ENCODE results near the gene SLC37A3.

The SLC37A3 gene

GRCh38 chr7:140400381-140400780 is 2.1 kb upstream of the SLC37A3 start:
- no peak for DNase-seq (ENCODE audit: low spot score)

GRCh38 chr7:140398821-140399220 is 491 bp upstream of the SLC37A3 start:
- DNase-seq (ENCODE audit: low spot score) = no peak

- DNase-seq (ENCODE audit: low spot score) = no peak
Measured at GRCh38 chr7:140393756-140394306, 4.5 kb downstream of the SLC37A3 start.

GRCh38 chr7:140391634-140392033 is 6.7 kb downstream of the SLC37A3 start:
- no peak for DNase-seq (ENCODE audit: low spot score)

- DNase-seq (ENCODE audit: low spot score) = peak; percentile 28
Measured at GRCh38 chr7:140390466-140391190, 7.7 kb downstream of the SLC37A3 start.

GRCh38 chr7:140390034-140390433 is 8.3 kb downstream of the SLC37A3 start:
- no peak for DNase-seq (ENCODE audit: low spot score)

- no peak for DNase-seq (ENCODE audit: low spot score)
Measured at GRCh38 chr7:140389445-140389844, 8.9 kb downstream of the SLC37A3 start.

- DNase-seq (ENCODE audit: low spot score) = no peak
Measured at GRCh38 chr7:140384894-140385545, 13.3 kb downstream of the SLC37A3 start.

- no peak for DNase-seq (ENCODE audit: low spot score)
Measured at GRCh38 chr7:140383954-140384713, 14.2 kb downstream of the SLC37A3 start.

- DNase-seq (ENCODE audit: low spot score) = no peak
Measured at GRCh38 chr7:140375892-140376730, 22.2 kb downstream of the SLC37A3 start.

GRCh38 chr7:140375323-140375722 is 23.0 kb downstream of the SLC37A3 start:
- DNase-seq (ENCODE audit: low spot score) = no peak

- DNase-seq (ENCODE audit: low spot score) = no peak
Measured at GRCh38 chr7:140369294-140369693, 29.0 kb downstream of the SLC37A3 start.

- DNase-seq (ENCODE audit: low spot score) = no peak
Measured at GRCh38 chr7:140367528-140367927, 30.8 kb downstream of the SLC37A3 start.

GRCh38 chr7:140364819-140365218 is 33.5 kb downstream of the SLC37A3 start:
- no peak for DNase-seq (ENCODE audit: low spot score)

GRCh38 chr7:140360697-140361229 is 37.6 kb downstream of the SLC37A3 start:
- no peak for DNase-seq (ENCODE audit: low spot score)

- DNase-seq (ENCODE audit: low spot score) = no peak
Measured at GRCh38 chr7:140358412-140359051, 39.8 kb downstream of the SLC37A3 start.

GRCh38 chr7:140358024-140358411 is 40.3 kb downstream of the SLC37A3 start:
- DNase-seq (ENCODE audit: low spot score) = no peak

- no peak for DNase-seq (ENCODE audit: low spot score)
Measured at GRCh38 chr7:140350056-140350455, 48.3 kb downstream of the SLC37A3 start.

GRCh38 chr7:140349144-140349771 is 49.1 kb downstream of the SLC37A3 start:
- peak; percentile 72 for DNase-seq (ENCODE audit: low spot score)

GRCh38 chr7:140348161-140348849 is 50.0 kb downstream of the SLC37A3 start:
- DNase-seq (ENCODE audit: low spot score) = peak; percentile 71
